Activated gamma-delta T cell (primary cell): Measurements from ENCODE around the gene SMDT1.

ENCODE experiments used
- DNase-seq: peaks from one replicate; lab custom pipeline; 2025; lab: John Stamatoyannopoulos, UW
- total RNA-seq, 2 donors: gene quantifications; one replicate each; lab custom pipeline; 2026; lab: John Stamatoyannopoulos, UW

SMDT1 gene, protein sequence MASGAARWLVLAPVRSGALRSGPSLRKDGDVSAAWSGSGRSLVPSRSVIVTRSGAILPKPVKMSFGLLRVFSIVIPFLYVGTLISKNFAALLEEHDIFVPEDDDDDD
- total RNA-seq, result 13.0 to 15.4 reads per million in 2 donors

DNA sequence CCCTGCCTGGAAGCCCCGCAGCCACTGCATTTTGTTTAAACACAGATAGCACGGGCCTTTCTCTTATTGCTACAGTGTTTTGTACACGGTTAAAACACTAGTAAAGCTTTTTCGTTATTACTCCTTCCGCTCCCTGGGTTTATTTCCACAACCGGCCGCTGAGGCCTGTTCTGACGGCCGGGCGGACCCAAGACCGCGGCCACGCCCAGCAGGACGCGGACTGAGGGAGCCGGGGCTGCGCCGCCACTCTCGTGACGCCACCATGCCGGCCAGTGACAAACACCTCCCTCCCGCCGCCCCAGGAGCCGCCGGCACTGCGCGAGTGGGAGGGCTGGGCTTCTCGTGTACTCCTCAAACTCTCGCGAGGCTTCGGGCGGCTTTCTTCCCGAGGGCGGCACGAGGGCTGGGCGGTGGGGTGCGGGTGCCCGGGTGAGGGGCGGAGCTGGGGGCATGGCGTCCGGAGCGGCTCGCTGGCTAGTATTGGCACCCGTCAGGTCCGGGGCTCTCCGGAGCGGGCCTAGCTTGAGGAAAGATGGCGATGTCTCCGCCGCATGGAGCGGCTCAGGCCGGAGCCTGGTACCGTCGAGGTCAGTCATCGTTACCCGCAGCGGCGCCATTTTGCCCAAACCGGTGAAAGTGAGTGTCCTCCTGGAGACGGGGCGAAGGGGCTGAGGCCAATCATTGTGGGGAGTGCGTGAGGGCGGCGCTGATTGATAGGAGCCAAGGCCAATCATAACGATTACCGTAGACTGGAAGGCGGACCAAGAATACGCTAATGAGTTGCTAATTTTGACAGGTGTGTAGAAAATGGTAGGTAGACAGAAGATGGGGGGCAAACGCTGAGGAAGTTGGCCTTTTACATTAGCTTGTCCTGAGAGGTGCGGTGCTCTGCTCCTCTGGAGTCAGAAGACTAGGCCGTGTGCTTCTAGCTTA is at the start of gene SMDT1:
TSS of gene SMDT1 (plus strand) at position 382 of the 933 bp plus-strand sequence. CDS start at position 451, 69 bp downstream.
- DNase-seq, result peak; percentile 94

DNA sequence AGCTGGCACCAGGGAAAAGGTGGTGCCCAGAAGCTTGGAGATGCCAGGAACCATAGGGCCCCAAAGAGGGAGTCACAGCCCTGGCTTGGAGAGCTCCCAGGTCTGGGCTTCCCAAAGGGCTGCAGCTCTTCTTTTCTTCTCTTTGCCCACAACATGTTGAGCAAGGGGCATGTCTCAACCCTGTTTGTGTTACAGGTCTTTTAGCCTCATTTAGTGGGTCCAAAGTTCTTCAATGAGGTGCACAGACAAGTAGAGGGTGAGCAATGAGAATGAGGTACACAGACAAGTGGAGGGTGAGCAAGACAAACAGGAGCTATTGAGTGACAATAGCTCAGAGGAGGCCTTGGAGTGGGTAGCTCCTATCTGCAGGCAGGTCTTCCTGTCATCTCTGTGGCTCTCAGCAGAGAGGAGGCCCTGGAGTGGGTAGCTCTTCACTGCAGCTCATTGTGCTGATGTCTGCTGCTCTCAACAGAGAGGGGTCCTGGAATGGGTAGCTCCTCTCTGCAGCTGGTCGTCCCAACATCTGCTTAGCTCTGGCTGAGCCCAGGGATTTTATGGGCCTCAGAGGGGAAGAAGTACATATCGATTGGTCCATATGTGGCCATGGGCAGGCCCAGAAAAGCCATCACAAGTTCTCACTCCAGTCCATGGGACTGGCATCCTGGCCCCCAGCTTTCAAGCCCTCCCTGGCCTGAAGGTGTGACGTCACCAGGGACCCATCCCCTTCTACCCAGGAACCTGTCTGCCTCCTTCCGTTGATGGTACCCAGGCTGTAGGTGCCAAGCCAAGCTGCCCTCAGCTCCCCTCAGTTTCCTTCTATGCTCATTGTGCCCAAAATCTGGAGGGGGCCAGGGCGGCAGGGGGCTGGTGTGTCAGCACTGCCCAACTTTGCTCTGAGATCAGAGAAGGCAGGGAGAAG is 46.0 kb upstream of the SMDT1 start:
- DNase-seq, result no peak

DNA sequence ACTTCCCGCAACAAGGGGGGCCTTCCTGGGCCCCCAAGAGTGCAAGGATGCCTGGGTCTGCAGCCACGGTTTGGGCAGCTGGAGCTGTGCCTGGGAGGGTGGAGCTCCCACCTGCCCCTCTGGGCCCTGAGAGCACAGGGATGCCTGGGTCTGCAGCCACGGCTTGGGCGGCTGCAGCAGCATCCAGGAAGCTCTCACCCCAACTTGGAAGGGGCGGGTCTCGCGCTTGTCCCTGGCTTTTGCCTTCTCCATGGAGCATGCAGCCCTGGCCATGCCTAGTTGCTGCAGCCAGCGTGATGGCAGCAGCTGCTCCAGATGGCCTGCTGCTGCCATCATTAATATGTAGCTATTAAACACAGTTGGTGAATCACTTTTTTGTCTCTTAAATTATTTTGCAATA is 44.2 kb upstream of the SMDT1 start:
- no peak for DNase-seq

DNA sequence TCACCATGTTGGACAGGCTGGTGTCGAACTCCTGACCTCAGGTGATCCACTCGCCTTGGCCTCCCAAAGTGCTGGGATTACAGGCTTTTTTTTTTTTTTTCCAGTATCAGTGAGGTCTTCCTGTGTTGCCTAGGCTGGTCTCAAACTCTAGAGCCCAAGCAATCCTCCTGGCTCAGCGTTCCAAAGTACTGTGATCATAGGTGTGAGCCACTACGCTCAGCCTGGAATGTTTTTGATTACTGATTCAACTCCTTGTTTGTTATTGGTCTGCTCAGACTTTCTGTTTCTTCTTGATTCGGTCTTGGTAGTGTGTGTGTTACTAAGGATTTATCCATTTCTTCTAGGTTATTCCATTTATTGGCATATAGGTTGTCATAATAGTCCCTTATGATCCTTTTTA is 40.2 kb upstream of the SMDT1 start:
- no peak for DNase-seq

DNA sequence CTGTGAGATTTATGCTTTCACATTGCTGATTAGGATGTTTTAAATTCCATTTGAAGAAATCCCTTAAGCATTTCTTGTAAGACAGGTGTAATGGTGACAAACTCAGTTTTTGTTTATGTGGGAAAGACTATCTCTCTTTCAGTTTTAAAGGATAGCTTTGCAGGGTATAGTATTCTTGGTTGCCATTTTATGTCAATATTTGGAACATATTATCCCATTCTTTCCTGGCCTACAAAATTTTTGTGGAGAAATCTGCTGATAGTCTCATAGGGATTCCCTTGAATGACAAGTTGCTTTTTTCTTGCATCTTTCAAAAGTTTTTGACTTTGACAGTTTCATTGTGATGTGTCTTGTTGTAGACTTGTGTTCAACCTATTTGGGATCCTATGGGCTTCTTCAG is 37.7 kb upstream of the SMDT1 start:
- DNase-seq, result no peak

DNA sequence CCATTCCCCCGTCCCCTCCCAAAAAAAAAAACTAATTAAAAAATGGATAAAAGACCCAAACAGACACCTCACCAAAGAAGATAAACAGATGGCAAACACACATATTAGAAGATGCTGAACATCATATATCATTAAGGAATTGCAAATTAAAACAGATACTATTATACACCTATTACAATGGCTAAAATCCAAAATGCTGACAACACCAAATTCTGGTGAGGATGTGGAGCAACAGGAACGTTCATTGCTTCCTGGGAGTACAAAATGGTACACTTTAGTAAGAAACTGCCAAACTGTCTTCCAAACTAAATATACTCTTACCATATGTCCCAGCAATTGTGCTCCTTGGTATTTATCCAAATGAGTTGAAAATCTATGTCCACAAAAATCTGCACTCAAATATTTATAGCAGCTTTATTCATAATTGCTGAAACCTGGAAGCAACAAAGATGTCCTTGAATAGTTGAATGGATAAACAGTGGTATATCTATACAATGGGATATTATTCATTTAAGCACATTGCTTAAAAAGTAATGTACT is 28.8 kb upstream of the SMDT1 start:
- no peak for DNase-seq

DNA sequence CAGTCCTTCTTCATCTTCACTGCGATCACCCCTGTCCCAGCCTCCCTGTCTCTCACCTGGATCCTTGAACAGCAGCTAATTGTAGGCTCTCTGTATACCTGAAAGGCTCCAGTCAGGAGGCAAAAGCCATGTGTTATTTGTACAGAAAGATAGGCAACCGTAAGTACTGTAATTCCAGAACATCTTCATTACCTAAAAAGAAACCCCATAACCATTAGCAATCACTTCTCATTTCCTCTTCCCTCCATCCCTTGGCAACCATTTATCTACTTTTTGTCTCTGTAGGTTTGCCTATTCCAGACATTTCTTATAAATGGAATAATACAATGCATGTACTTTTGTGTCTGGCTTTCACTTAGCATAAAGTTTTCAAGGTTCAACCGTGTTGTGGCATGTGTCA is 26.7 kb upstream of the SMDT1 start:
- DNase-seq, result no peak

DNA sequence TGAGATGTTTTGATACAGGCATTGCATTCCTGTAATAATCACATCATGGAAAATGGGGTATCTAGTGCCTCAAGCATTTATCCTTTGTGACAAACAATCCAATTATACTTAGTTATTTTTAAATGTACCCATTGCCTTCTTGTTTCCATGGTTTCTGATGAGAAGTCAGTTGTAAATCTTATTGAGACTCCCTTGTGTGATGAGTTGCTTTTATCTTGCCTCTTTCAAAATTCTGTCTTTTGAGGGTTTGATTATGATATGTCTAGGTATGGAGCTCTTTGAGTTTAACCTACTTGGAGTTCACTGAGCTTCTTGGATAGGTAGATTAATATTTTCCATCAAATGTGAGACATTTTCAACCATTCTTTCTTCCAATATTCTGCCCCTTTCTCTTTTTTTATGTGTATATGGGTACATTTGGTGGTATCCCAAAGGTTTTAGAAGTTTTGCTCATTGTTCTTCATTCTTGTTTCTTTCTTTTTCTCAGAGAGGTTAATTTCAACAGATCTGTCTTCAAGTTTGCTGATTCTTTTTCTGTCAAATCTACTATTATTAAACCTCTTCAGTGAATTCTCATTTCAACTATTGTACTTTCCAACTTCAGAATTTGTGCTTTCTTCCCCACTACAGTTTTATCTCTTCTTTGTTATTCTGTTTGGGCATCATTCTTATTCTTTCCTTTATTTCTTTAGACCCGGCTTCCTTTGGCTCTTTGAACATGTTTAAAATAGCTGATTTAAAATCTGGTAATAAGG is 22.6 kb upstream of the SMDT1 start:
- DNase-seq, result no peak

DNA sequence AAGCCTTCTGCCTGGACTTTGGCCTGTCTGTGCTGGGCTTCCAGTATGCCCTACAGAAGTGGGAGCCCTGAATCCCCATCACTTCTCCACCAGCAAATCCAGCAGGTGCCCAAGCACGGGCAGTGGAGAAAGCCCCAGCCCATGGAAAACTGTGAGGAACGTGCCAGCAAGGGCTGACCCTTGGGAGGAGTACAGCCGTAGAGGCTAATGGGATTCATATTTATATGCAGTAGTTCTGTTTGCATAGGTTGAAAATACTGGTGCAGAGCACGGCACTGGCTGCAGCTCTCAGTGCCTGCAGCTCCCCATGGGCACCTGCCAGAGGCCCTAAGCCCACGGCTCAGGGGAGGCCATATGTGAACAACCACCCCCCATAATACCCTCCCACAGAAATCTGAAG is 19.0 kb upstream of the SMDT1 start:
- no peak for DNase-seq

DNA sequence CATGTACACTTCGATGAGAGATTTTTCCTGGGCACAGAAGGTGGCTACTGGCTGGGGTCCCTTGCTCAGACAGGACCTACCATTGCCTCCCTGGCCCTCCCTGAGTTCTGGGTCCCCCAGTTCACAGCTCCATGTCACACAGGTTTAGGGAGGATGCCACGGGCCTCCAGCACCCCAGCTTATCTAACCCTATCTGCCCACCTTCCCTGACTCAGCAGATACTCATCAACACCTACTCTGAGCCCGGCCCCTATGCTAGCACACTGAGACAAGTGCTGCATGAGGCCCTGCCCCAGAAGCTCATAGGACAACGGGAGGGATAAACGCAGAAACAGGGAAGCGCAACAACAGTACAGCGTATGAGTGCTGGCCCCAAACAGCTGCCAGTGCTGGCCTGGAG is 18.5 kb upstream of the SMDT1 start:
- DNase-seq, result no peak

DNA sequence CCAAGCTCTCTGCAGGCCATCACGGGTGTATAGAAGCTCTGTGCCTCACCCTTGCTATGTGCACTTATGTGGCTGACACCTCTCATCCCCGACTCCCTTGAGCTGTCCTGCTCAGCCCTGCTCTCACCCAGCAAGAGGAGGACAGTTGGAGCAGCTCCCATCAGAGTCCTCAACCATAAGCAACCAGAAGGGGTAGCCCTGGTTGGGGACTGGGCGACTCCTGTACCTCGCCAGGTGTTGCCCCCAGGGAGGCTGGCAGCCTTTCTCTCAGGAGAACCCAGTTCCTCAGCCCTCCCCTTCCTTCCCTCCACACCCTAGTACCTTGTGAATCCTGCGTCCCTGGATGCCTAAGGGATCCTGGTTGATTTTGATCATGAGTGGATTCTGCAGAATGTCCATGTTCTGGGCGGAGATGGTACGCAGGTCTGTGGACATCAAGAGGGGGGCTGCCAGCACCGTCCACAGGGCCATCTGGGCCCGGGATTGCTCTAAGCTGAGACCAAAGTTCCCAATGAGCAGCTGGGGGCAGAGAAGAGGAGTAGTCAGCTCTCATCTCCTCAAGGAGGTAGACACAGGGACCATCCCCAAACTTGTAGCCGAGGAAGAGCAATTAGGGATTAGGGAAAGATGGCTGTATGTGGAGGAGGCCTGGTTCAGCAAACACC is 16.9 kb upstream of the SMDT1 start:
- DNase-seq, result no peak

DNA sequence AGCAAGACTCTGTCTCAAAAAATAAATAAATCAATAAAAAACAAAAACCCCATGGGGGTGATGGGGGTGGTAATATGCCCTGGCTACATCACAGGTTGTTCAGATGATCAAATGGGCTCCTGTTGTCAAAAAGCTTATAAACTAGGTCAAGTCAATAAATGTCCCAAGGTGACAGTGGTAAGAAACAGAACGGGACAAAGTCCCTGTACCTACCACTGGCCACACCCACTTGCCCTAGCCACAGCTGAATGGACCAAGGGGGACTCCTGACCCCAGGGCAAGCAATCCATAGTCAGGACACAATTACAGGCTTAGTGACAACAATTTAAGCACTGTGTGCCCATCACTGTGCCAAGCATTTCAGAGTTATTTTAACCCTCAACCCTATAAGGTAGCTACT is 14.9 kb upstream of the SMDT1 start:
- no peak for DNase-seq

DNA sequence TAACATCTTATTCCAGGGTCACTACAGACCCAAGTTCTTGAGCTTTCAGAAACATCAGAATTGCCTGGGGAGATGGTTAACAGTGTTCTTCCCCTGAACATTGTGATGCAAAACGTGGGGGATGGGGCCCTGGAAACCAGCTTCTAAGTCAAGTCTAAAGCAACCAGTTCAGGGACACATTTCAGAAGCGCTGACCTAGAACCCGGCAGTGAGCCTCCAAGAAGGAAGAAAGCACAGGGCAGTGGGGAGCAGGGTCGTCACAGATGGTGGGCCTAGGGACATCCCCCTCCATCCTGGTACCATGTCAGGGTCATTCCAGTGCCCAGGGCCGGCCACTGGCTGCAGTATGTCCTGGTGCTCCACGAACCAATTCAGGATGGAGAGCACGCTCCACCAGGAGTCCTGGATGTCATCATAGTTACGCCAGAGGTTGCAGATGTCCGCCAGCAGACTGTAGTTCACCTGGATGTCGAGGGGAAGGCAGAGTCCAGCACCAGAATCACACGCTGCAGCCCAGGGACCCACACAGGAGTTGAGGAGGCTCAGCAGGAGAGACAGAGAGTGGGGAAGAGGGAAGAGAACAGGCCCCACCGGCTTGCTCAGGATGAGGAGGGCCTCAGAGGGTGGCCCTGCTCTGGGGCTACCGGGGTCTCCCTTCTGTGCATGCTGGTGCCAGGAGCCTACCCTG is 13.9 kb upstream of the SMDT1 start:
- DNase-seq, result no peak

DNA sequence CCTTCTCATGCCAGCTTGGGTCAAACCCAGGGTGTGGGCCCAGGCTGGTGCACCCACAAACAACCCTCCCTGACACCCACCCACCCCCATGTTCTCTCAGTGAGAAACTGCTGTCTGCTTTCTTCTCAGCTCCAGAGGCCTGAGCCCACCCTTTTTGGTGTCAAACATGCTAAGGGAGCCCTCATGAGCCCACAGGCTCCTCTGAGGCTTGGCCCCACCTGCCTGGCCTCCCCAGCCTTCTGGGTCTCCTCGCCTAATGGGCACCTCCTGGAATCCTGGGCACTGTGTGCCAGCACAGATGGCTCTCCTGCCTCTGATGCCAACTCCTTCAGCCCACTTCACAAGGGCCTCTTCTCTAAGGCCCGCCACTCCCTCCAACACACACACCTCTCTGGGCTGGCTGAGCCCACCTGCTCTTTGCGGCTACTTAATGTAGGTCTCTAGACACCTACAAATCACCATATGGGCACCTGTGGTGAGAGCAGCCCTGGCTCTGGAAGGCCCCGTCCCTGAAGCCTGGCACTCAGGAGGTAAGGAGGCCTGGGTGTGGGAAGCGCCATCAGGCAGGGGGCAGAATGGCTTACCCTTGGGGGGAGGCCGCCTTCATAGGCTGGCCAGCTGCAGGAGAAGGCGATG is 13.3 kb upstream of the SMDT1 start:
- DNase-seq, result no peak

DNA sequence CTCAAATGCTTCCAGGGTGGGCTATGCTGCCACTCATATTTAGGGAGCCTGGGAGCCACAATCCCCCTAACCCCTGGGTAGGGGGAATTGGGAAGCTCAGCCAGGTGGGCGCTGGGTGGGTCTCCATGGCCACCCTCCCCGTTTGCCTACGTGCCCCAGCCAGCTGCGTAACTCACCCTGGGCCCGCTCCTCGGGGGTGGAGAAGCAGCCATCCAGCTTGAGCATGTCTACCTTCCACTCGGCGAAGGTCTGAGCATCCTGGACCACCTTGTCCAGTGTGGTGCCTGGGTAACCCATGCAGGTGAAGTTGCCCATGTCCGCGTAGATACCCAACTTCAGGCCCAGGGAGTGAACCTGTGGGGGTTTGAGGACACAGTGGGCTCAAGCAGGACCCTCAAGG is 12.6 kb upstream of the SMDT1 start:
- no peak for DNase-seq

DNA sequence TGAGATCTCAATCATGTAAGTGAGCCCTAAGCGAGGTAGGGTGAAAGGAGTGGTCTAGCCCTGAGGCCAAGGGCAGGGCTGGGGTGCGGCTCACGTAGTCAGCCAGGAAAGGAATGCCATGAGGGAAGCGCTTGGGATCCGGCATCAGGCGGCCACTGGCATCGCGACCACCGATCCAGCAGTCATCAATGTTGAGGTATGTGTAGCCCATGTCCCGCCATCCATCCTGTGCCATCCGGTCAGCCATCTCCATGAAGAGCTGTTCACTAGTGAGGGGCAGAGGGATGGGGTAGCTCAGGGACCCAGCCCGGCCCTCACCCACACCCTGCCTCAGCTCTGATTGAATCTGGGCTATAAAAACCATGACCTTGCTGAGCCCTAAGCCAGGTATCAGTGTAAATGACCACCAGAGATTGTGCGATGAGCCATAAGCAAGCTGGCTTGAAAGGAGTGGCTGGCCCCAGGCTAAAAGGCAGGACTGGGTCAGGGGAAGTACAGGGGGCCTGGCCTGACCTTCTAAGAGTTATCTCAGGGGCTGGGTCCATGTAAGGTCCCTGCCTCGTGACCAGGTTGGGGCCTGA is 11.7 kb upstream of the SMDT1 start:
- DNase-seq, result no peak

DNA sequence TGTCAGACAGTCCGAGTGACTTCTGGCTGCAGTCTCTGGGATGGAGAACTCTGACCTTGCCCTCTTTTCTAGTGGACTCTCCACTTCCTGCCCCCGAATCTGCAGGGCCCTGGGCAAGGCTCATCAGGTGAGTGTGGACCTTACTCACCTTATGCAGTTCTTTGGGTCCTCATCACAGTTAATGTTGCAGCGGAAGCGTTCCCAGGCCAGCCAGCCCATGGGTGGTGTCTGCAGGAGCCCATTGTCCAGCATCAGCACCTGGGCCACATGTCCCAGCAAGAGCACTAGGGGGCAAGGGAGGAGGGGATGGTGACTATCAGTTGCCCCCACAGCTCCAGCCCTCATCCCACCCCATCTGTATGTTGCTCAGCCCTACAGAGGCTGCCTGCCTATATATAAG is 11.2 kb upstream of the SMDT1 start:
- DNase-seq, result no peak

DNA sequence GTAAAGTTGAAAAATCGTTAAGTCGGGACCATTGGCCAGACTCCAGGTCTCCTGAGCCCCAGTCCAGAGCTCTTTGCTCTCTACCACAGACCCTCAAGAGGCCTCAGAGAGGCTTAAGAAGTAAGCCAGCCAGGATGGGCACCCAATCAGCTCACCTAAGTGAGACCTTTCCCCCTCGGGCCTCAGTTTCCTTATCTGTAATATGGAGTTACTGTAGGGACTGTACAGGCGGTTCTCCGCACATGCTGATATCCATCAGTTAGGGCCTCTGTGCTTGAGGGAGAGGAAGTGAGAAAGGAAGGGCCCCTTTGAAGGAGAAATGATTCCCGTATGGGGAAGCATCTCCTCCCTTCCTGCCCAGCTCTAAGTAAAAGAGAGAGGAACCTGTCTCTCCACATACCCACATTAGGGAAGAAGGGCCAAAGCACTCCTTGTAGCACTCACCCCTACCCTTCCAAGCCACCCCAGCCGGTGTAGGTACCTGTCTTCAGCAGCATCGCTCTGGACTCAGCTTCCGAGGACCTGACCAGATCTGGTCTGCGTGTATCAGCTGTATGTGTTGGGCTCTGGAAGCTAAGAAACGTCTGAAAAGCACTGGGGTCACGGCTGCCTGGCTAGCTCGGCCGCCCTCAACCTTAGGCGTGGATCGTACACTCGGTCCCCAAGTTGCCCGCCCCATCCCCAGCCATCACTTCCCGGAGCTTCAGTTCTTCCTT is 9.5 kb upstream of the SMDT1 start:
- DNase-seq, result no peak
